GM21360 (cell line): ENCODE data around the gene UFSP2.

Source experiments
- ATAC-seq: cut with Tn5 transposase; IDR thresholded peaks from one replicate; pipeline ENCODE4 v1.9.1; 2021; ENCODE audit warnings: mild to moderate bottlenecking, moderate library complexity; ENCODE audit not compliant: unreplicated experiment

Gene UFSP2, protein sequence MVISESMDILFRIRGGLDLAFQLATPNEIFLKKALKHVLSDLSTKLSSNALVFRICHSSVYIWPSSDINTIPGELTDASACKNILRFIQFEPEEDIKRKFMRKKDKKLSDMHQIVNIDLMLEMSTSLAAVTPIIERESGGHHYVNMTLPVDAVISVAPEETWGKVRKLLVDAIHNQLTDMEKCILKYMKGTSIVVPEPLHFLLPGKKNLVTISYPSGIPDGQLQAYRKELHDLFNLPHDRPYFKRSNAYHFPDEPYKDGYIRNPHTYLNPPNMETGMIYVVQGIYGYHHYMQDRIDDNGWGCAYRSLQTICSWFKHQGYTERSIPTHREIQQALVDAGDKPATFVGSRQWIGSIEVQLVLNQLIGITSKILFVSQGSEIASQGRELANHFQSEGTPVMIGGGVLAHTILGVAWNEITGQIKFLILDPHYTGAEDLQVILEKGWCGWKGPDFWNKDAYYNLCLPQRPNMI

GRCh38 chr4:185425647-185426352 is at the start of gene UFSP2:
Gene UFSP2, minus strand, starts transcription at chr4:185425964. Its CDS starts 96 bp downstream, at chr4:185425868.
- peak; percentile 93 for ATAC-seq

DNA sequence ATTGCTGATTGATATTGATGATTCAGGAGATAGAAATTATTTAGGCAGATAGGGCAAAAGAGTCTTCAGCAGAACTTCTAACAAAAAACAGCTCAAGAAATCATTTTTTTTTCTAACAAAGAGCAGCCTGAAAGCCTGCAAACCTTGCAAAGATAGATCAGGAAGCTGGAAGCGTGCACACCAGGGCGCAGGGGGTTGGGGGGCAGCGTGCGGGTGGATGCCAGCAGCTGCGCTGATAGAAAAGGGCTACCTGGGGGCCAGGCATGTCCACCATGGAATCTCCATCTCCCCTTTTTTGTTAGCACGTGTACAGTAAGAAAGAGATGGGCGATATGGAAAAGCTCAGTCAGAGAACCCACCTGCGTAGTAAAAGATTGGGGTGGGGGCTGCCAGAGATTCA is 47.5 kb upstream of the UFSP2 start:
- no peak for ATAC-seq

- no peak for ATAC-seq
These were observed 46.4 kb upstream of the UFSP2 start for GRCh38 chr4:185472103-185472542.

- ATAC-seq = peak; percentile 88
These were observed 45.7 kb upstream of the UFSP2 start, which contains the start of gene CCDC110 for GRCh38 chr4:185471235-185472102. Gene CCDC110, minus strand, starts transcription at chr4:185471733. Its CDS starts 50 bp downstream, at chr4:185471683.

- ATAC-seq = peak; percentile 5
These were observed 44.9 kb upstream of the UFSP2 start for GRCh38 chr4:185470501-185471195.

GRCh38 chr4:185469580-185470154 is 43.9 kb upstream of the UFSP2 start:
- ATAC-seq = no peak

DNA sequence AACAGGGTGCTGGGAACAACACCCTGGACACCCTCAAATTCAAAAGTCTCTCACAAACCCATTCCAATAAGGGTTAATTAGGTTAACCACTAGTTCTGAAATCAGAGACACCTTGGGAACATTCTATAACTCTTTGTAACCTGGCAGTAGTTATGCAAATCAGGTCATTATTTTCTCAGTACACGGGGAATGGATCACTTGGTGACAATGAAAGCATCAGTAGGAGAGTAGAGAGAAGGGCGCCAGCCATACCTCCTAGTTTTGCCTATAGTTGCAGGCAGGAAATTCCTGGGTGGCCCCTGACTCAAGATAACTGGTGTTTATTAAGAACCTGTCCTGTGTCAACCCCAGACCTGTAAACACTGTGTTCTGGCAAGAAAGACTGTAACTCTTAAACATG is 43.2 kb upstream of the UFSP2 start:
- ATAC-seq = no peak

DNA sequence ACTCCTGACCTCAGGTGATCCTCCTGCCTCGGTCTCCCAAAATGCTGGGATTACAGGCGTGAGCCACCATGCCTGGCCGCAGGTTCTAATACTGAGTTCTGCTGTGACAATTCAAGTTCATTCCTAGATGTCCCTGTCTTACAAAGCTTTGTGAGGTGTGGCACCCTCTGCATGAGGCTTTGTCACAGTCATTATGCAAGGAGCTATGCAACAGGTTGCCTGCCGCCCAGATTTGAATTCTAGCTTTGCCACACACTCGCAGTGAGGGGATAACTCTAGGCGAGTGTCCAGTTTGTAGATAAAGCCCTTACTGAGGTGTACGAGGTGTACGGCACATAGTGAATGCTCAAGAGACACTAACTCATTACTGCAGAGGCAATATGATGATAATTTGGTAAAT is 42.2 kb upstream of the UFSP2 start:
- ATAC-seq = no peak

DNA sequence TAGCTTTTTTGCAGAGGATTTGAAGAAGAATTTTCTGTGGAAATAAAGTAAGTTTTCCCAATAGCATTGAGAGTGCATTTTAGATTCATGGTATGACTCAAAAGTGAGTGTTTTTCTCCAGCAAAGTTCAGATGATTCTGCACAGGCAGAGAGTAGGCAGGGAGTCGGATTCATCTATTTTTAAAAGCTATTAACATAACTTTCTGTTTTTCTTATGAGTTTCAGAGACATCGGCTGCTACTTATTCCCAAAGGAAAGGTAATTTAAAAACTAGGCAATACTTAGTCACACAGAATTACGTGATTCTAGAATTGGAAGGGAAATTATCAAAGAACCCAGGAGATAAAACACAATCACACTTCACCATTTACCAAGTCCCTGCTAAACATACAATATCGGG is 41.3 kb upstream of the UFSP2 start:
- ATAC-seq = no peak

DNA sequence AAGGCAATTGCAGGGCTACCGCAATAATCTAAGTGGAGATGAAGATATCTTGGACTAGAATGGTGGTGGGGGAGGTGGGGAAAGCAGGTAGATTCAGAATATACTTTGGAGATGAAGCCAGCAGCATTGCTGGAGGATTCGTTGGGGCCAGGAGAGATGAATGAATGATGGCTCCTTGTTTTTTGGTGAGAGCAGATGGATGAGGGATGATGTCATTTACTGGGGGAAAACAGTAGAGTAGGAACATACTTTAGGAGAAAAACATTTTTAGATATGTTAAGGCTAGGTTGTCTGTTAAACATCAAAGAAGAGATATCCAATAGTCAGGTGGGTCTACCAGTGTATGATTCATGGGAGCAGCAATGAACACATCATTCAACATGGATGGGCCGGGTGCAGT is 39.9 kb upstream of the UFSP2 start:
- no peak for ATAC-seq

DNA sequence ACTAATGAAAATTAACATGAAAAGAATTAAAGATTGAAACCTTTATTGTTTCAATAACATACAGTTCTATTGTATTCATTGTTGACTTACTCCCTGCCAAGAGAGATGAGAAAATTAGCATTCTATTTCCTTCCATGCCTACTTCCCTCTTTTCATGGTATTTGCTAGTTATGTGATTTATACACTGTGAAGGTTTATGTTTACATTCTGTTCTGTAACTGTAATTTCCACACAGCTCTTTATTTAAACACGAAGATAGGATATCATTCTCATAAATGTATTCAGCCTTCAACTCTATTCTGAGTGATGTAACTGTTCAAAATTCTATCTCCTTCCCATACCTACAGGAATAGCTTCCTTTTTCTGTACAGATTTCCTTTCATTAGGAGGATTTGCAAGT is 39.1 kb upstream of the UFSP2 start:
- no peak for ATAC-seq

DNA sequence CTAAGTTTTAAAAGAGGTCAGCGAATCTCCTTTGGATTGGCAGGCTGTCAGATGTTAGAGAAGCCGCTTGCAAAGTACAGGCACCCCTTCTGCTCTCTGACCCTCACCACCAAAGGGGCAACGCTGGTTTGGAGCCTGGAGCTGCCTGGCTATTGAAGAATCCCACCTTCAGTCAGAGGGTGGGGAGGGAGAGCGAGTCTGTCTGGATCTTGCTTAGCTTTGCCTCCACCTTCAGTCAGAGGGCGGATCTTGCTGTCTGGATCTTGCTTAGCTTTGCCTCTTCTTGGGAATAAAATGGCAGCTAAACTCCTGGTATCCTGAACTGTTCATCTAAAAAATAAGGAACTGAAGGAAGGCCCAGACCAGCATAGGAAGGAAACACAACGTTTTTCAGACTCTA is 38.4 kb upstream of the UFSP2 start:
- ATAC-seq = no peak

DNA sequence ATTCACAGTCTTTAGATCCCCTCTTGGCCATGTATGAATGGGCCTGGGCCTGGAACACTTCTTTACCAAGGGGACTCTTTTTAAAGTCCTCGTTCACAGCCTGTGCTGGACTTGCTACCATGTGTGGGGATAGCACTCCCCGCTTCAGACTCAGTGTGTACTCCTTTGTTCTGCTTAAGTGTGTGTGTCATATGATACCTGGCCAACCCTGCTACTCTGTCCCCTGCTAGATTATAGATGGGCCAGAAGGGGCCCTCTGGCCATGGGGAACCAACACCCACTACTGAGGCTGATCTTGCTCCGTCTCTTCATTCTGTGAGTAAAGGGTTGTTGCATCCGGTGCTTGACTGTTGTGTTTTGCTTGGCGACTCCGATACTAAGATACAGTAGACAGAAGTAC is 37.8 kb upstream of the UFSP2 start:
- no peak for ATAC-seq

DNA sequence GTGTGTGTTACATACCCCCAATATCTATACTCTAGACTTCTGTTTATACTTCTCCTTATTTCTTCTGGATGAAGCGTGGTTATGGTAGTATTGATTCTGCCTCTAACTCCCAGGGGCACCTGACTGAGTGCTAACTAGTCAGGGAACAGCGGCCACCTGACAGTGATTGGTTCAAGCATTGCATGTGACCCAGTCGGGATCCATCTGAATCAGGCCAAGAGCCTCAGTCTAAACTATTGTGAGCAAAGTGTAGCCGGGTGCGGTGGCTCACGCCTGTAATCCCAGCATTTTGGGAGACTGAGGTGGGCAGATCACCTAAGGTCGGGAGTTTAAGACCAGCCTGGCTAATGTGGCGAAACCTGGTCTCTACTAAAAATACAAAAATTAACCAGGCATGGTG is 35.8 kb upstream of the UFSP2 start:
- no peak for ATAC-seq

DNA sequence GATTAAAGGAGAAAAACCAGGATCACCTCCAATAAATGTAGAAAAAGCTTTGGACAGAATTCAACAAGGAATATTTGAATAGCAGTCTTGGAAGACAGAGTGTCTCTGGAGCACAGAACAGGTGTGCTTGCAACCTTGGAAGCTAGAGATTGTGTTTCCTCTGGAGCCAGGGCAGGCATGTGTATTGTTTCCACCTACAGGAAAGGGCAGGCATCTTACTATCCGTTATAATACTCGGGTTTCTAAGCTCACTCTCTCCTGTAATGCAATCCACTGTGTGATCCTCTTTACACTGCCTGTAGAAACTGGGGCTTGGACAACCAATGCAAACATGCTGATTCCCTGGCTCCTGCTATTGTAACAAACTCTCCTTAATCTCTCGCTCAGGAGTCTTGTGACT is 31.4 kb upstream of the UFSP2 start:
- ATAC-seq = no peak

DNA sequence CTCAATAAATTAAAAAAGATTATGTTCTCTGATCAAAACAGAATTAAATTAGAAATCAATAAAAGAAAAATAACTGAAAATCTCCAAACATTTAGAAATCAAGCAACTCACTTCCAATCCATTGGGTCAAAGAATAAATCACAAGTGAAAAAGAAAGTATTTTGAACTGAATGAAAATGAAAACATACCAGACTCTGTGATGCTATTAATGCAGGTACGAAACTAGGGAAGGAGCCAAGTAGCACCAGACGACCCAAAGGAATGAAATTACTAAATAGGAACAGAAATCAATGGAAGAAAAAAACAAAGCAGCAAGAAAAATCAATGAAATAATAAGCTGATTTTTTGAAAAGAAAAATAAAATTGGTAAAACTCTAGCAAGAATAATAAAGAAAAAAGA is 30.4 kb upstream of the UFSP2 start:
- ATAC-seq = no peak

- no peak for ATAC-seq
These were observed 19.4 kb upstream of the UFSP2 start for GRCh38 chr4:185445209-185445608.

GRCh38 chr4:185441479-185441878 is 15.7 kb upstream of the UFSP2 start:
- no peak for ATAC-seq

DNA sequence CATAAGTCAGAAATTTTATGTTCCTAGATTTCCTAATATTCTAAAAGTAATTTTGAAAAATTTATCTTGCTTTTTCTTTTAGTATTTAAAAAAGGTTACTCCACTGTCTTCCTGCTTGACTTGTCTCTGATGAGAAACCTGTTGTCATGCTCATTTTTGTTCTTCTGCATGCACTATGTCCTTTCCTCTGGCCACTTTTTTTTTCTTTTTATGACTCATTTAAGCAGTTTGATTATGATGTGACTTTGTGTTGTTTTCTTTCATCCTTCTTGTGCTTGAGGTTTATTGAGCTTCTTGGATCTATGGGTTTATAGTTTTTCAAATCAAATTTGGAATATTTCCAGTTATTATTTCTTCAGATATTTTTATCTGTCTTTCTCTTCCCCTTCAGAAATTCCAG is 12.0 kb upstream of the UFSP2 start:
- peak; percentile 62 for ATAC-seq

GRCh38 chr4:185435466-185435865 is 9.7 kb upstream of the UFSP2 start:
- no peak for ATAC-seq
